Fibroblast of peridontal ligament (primary cell): ENCODE results near the gene ITPR2.
A peak's percentile ranks its signal among the peaks of the same experiment; 100 is the strongest.
"Not testable (repeated sequence)": the region's sequence is repeated elsewhere in the genome, so short reads cannot be mapped to it uniquely, and the experiment has no call there.

Source experiments
- DNase-seq: peaks from one replicate; pipeline ENCODE4 v3.0.0-alpha.2; 2010; ENCODE audit errors: extremely low read depth

The ITPR2 gene

GRCh38 chr12:26848156-26848825 lies 15.3 kb upstream of the ITPR2 start:
- DNase-seq: peak; percentile 30

DNA sequence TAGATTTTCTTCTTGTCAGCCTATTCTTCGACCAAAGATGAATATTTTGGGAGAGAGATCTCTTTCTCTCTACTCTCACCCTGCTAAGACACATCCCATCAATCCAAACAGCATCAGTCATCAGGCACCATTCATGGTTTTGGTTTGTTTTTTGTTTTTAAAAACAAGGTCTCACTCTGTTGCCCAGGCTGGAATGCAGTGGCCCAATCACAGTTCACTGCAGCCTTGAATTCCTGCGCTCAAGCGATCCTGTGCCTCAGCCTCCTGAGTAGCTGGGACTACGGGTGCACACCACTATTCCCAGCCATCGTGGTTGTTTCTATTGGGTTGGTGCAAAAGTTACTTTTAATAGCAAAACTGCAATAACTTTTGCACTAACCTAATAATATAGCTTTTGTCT lies 14.4 kb upstream of the ITPR2 start:
- no peak for DNase-seq

GRCh38 chr12:26846416-26846815 lies 13.4 kb upstream of the ITPR2 start:
- no peak for DNase-seq

DNA sequence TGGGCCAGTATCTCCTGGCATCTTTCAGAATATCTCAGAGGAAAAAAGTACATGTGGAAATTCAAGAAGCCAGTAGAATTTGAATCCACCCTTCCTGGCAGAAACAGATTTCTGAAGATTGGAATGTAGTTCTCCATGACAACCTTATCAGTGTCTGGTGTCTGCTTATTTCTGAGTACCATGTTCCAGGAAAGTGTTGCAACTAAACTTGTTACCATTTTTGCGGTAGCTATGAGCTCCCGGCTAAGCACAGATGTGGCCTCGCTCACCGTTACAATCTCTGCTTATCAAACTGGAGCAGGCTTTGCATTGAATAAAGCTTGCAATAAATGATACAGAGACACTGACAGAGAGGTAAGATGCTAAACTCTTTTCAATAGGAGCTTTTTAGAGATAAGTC lies 13.0 kb upstream of the ITPR2 start:
- peak; percentile 54 for DNase-seq

DNA sequence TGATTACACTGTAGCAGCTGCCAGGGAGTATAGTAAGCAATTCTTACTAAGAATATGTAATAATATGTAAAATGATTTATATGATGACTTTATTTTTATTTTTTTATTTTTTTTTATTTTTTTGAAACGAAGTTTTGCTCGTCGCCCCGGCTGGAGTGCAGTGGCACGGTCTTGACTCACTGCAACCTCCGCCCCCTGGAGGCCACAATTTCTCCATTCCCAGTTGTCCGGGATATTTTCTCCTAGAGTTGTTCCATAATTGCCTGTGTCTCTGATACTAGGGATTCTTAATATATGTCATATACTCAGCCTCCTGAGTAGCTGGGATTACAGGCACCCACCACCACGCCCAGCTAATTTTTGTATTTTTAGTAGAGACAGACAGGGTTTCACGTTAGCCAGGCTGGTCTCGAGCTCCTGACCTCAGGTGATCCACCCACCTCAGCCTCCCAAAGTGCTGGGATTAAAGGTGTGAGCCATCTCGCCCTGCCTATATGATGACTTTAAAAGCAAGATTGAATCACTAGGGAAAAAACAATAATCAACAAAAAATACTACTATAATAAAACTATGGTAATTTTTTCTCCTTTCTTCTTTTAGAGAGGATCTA lies 12.2 kb upstream of the ITPR2 start:
- peak; percentile 64 for DNase-seq

DNA sequence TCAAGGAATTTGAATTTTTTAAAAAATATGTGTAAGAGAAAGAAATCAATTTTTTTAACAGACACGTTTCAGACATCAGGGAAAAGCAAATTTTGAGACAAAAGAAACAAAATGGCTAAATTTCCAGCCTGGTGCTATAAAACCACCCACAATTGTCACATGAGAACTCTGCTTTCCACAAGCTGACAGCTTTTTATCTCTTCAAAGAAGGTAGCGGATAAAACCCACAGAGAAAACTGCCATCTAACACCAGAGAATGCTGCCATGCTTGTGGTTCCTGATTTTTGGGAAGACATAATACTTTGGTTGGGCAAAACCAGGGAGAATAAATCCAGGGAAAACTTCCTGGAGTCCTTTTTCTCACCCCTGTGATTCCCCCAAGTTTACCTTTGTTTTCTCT lies 10.3 kb upstream of the ITPR2 start:
- no peak for DNase-seq

- no peak for DNase-seq
Measured at GRCh38 chr12:26841085-26841484, 8.1 kb upstream of the ITPR2 start.

DNA sequence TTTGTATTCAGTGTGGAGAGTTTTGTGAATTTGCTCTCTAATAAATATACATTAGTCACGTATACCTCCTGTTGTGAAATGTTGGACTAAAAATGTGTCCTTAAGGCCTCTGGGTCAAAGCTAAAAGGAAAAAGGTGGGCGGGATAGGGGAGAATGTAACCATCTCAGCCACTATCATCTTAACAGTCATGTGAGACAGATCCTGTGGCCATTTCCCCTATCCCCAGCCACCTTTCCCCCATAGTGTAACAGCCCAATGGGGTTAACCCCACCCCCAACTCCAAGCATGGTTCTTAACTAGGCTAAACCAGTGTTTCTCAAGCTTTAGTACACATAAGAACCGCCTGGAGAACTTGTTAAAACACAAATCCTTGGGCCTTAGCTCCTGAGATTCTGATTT lies 6.5 kb upstream of the ITPR2 start:
- DNase-seq: no peak

DNA sequence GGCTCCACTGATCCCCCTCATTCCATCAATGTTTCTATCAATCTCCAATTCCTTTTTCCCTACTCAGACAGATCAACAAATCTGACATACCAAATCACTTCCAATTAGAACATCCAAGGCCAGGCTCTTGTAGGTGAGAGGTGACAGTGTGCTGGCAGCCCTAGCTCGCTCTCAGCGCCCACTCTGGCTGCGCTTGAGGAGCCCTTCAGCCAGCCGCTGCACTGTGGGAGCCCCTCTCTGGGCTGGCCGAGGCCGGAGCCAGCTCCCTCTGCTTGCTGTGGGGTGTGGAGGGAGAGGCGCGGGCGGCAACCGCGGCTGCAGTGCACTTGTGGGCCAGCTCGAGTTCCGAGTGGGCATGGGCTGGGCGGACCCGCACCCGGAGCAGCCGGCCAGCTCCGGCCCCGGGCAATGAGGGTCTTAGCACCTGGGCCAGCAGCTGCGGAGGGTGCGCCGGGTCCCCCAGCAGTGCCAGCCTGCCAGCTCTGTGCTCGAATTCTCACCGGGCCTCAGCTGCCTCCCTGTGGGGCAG lies 6.0 kb upstream of the ITPR2 start:
- DNase-seq: no peak

DNA sequence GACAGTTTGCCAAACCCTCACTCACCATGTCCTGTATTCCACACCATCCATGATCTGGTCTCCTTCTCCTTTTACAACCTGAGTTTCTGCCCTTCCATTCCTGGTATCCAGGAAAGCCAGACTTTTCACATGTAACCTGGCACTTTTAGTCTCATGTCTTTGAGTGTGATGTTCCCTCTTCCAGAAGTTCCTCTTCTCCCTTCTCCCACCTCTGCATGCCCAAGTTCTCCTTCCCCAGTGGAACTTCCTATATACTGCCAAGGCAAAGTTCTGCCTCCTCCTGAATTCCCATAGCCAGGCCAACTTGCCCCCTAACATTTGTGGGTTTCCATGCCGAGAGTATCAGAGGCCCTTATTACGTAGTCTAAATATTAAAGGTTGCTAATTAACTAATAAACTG lies 3.2 kb upstream of the ITPR2 start:
- DNase-seq: no peak

GRCh38 chr12:26834503-26835060 lies 1.6 kb upstream of the ITPR2 start:
- DNase-seq: not testable (repeated sequence)

GRCh38 chr12:26833743-26834490 lies 923 bp upstream of the ITPR2 start:
- peak; percentile 51 for DNase-seq

DNA sequence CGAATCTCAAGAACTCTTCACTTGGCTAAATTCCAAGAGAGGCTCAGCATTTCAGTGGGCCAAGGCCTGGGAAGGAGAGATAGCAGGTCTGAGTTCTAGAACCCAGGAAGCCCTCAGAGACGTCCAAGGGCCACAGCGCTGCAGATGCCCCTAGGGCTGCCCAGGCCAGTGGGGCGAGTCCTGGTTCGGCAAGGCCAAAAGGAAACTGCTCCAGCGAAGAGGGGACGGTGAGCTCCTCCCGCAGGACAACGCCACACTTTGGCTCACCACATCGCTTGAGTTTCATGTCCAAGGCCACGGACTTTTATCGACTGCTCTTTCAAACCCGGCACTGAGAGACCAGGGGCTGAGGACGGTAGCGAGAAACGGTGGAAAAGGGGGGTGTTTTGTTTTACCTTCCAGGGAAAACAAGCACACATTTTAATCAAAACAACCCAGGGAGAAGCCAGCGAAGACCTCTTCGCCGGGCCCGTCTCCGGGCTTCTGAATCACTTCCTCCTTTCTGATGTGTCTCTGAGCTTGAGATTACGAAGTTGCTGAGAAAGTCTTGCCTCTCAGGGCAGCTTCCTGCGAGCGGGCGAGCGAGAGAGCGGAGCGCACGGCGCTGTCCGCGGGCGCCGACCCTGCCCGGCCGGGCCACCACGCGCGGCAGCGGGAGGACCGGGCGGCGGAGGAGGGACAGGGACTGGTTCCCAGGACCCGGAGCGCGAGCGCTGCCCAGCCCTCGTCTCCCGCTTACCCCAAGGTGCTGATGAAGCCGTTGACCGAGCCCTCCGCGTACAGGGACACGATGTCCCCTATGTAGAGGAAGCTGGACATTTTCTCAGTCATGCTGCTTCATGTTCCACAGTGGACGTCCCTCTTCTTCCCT lies 808 bp downstream of the ITPR2 start:
- peak; percentile 67 for DNase-seq

GRCh38 chr12:26830783-26831551 lies 2.0 kb downstream of the ITPR2 start:
- DNase-seq: no peak

DNA sequence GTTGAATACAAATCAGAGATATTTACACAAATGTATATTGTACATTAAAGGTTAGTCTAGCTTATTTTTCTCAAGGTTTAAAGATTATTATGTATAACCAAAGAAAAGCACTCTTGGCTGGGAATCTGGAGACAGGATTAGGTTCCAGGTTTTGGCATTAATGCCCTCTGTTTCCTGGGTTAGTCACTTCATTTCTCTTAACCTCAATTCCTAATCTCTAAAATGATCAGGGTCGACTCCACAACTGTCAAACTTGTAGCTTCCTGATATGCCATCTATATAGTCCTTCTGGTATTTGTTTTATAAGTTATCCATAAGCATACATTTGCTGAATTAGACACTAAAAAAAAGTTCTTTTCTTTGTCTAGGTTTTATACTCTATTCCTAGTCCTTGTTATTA lies 2.6 kb downstream of the ITPR2 start:
- DNase-seq: no peak

- DNase-seq: no peak
Measured at GRCh38 chr12:26828280-26829073, 4.5 kb downstream of the ITPR2 start.

- no peak for DNase-seq
Measured at GRCh38 chr12:26826437-26826836, 6.6 kb downstream of the ITPR2 start.

DNA sequence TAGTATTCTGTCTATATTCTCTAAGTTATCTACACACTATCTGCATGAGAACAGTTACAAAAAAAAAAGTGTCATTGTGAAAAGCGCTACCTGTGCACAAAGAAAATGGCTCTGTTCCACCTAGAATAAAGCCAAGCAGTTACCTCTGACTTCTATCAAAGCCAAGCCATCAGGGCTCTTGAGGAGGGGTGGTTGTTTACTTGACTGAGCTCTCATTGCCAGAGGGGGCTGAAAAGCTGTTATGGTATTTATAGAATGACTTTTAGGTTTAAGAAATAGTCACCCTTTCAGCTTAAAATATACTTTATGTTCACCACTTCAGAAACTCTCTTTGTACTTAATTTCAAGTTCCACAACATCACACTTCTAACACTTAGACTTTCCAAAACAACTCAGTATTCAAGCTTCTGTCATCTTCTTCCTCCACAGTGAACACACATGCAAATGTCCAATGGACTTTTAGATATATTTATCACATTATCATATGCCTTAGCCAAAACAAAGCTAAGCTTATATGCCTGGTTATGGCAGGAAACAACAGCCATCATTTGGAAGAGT lies 7.5 kb downstream of the ITPR2 start:
- DNase-seq: no peak

GRCh38 chr12:26823390-26823789 lies 9.6 kb downstream of the ITPR2 start:
- no peak for DNase-seq

- no peak for DNase-seq
Measured at GRCh38 chr12:26822026-26822425, 11.0 kb downstream of the ITPR2 start.
